GM10266 (cell line): ENCODE data around the gene WNT9A.
"Not testable (repeated sequence)": the region's sequence is repeated elsewhere in the genome, so short reads cannot be mapped to it uniquely, and the experiment has no call there.

Source experiments
- DNase-seq: peaks from one replicate; pipeline ENCODE4 v3.0.0; 2012; ENCODE audit errors: extremely low spot score
- TF ChIP-seq, protein P1 (sequence below): IDR thresholded peaks from 2 replicates; pipeline ENCODE4 v1.5.1; 2012; ENCODE audit warnings: mild to moderate bottlenecking, low read depth; ENCODE audit not compliant: control insufficient read depth, insufficient read depth; ENCODE audit errors: missing control alignments

Gene WNT9A

GRCh38 chr1:227947676-227948492 is at the start of gene WNT9A:
Gene WNT9A, minus strand, starts transcription at chr1:227947932. Its CDS starts 45 bp downstream, at chr1:227947887.
- peak; percentile 85 for DNase-seq
- TF ChIP-seq, protein P1, sequence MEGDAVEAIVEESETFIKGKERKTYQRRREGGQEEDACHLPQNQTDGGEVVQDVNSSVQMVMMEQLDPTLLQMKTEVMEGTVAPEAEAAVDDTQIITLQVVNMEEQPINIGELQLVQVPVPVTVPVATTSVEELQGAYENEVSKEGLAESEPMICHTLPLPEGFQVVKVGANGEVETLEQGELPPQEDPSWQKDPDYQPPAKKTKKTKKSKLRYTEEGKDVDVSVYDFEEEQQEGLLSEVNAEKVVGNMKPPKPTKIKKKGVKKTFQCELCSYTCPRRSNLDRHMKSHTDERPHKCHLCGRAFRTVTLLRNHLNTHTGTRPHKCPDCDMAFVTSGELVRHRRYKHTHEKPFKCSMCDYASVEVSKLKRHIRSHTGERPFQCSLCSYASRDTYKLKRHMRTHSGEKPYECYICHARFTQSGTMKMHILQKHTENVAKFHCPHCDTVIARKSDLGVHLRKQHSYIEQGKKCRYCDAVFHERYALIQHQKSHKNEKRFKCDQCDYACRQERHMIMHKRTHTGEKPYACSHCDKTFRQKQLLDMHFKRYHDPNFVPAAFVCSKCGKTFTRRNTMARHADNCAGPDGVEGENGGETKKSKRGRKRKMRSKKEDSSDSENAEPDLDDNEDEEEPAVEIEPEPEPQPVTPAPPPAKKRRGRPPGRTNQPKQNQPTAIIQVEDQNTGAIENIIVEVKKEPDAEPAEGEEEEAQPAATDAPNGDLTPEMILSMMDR = no peak

- TF ChIP-seq, protein P1 = no peak
- DNase-seq = no peak
Measured at GRCh38 chr1:227996187-227996950, 48.6 kb upstream of the WNT9A start.

GRCh38 chr1:227994632-227995300 is 47.0 kb upstream of the WNT9A start:
- DNase-seq = no peak
- TF ChIP-seq, protein P1 = no peak

GRCh38 chr1:227987181-227987580 is 39.4 kb upstream of the WNT9A start:
- TF ChIP-seq, protein P1 = no peak
- no peak for DNase-seq

GRCh38 chr1:227975583-227976283 is 28.0 kb upstream of the WNT9A start:
- DNase-seq = not testable (repeated sequence)

- DNase-seq = not testable (repeated sequence)
Measured at GRCh38 chr1:227973724-227974288, 26.1 kb upstream of the WNT9A start.

DNA sequence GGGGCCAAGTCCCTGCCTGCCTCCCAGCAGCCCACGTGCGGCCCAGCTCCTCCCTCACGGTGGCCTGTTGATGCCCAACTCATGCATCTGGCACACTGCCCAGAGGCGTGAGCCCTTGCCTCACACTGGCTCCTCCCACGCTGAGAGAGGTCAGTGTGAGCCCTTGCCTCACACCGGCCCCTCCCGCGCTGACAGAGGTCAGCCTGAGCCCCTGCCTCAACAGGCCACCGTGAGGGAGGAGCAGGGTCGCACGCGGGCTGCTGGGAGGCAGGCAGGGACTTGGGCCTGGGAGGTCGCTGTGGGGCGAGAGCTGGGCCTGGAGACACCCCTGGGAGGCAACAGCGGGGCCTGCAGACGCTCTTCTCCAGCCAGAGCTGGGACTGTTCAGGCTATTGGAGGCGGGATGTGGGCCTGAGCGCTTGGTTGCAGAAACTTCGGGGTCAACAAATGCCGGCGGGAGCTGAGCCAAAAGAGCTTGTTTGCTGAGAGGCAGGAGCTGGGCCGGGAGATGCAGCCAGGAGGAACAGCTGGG is 25.2 kb upstream of the WNT9A start:
- not testable (repeated sequence) for DNase-seq

- DNase-seq = not testable (repeated sequence)
Measured at GRCh38 chr1:227972283-227972679, 24.5 kb upstream of the WNT9A start.

- DNase-seq = not testable (repeated sequence)
Measured at GRCh38 chr1:227971643-227972282, 24.0 kb upstream of the WNT9A start.

GRCh38 chr1:227971216-227971615 is 23.5 kb upstream of the WNT9A start:
- not testable (repeated sequence) for DNase-seq

GRCh38 chr1:227970076-227970995 is 22.6 kb upstream of the WNT9A start:
- not testable (repeated sequence) for DNase-seq
